Subcutaneous adipose tissue (tissue), 4 donors: ENCODE measurements around the gene PXYLP1. TPM values are rescaled to one million over a fixed set of nuclear protein-coding genes. Genes with fewer than 3 reads are reported as not detected.

Experiments
- CTCF ChIP-seq: fragments of 450-650 bp; IDR thresholded peaks from one replicate; pipeline ENCODE4 v1.5.1; 2016; ENCODE audit warnings: low read depth, mild to moderate bottlenecking, control low read depth, antibody characterized with exemption, moderate library complexity
- total RNA-seq, 4 donors: library from RNA; depleted of rRNA; stranded (reverse); fragments of >200 nt; gene quantifications; one replicate each; pipeline ENCODE4 v1.1.0, GENCODE V29; 2016

Gene PXYLP1
- total RNA-seq, 4 donors from 2014 or later = 5.4 to 12.8 (median 9.6) TPM

GRCh38 chr3:141250828-141251227, 19.2 kb downstream of the PXYLP1 start:
- no peak for TF ChIP-seq CTCF

- TF ChIP-seq CTCF = no peak
Observed at GRCh38 chr3:141253326-141253725, 21.7 kb downstream of the PXYLP1 start.

GRCh38 chr3:141253811-141254210, 22.2 kb downstream of the PXYLP1 start:
- no peak for TF ChIP-seq CTCF

GRCh38 chr3:141255137-141255845, 23.7 kb downstream of the PXYLP1 start:
- TF ChIP-seq CTCF = no peak

GRCh38 chr3:141255846-141256261, 24.2 kb downstream of the PXYLP1 start:
- TF ChIP-seq CTCF = no peak

GRCh38 chr3:141256820-141257219, 25.2 kb downstream of the PXYLP1 start:
- no peak for TF ChIP-seq CTCF

GRCh38 chr3:141257961-141258360, 26.3 kb downstream of the PXYLP1 start:
- TF ChIP-seq CTCF = no peak
